ENCODE measurements around the gene RPS27. TPM values are rescaled to one million over a fixed set of nuclear protein-coding genes. Genes with fewer than 3 reads are reported as not detected.

The RPS27 gene
- total and polyA plus RNA-seq, 10 of the 15 experiments (the other 5 are each of a cell fraction or from before 2014, with no cell fraction given), result 2,708 to 14,234 (median 8,874) TPM

DNA sequence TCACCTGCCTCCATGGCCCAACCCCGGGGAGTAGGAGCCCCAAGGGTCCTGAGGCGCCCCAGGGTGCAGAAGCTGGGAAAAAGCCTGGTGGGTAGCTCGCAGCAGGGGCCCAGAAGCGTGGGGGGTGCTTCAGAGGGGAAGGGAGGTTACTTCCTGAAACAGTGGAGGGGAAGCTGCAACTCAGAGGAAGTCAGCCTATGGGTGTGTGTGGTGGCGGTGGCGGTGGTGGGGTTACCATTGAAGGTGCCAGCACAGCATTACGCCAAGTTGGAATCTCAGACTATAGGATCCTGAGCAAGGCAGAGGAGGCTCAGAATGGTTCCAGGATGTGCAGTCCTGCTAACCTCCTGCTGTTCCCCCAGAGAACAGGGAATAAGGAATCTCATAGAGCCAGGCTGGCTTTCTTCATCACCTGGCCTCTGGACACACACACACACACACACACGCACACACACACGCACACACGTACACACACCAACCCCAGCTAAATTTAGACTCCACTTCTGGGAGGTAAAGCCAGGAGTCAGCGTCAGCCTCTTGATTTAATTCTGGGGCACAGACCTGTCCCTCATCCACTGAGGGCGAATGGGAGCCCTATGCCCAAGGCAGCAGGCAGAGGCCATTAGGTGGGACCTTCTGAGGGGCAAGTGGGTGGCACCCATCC, 45.3 kb upstream of the RPS27 start (continued):
- TF ChIP-seq MXI1 (IDR thresholded peaks at IDR 0.05; ENCODE audit: low read depth, low read length), result no peak
- TF ChIP-seq, protein P1, sequence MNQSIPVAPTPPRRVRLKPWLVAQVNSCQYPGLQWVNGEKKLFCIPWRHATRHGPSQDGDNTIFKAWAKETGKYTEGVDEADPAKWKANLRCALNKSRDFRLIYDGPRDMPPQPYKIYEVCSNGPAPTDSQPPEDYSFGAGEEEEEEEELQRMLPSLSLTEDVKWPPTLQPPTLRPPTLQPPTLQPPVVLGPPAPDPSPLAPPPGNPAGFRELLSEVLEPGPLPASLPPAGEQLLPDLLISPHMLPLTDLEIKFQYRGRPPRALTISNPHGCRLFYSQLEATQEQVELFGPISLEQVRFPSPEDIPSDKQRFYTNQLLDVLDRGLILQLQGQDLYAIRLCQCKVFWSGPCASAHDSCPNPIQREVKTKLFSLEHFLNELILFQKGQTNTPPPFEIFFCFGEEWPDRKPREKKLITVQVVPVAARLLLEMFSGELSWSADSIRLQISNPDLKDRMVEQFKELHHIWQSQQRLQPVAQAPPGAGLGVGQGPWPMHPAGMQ (IDR thresholded peaks at IDR 0.05; ENCODE audit: borderline replicate concordance), result no peak

DNA sequence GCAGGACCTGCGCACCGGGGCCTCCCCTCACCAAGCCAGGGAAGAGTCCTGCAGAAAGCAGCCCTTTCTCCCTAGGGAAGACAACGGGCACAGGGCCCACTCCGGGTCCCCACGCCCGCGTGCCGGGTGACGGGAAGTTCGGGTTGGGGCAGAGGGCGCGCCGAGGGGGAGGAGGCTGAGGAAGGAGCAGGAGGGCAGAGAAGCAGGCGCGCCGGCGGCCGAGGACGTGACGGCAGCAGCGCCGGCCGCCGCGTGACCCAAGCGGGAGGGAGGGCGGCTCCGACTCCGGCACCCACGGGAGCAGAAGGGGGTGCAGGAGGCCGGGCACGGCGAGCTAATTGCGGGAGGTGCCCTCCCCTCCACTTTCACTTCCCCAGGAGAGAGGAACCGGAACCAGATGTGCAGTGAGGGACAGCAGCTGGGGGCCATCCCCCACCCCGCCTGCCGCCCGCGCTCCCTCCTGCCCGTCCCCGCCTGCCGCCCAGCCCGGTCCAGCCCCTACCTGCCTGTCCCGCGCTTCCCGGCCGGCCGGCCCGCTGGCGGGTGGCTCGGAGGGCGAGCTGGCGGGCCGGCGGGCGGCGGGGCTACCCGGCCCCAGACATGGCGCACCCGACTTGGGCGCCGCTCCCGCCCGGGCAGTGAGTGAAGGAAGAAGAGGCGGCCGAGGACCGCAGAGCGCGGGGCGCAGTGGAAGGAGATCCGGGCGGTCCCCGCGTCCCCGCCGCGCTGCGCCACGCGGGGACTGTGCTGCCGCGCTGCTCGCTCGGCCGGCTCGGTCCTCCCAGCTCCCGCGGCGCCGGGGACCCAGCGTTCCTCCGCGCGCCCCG, 44.6 kb upstream of the RPS27 start:
- Histone ChIP-seq H3K9me3 (replicated peaks; ENCODE audit: control insufficient read depth, insufficient read depth, low read length) (no peaks in the 10 kb centered on the region), H3K27ac (ENCODE audit: control insufficient read depth, insufficient read depth) (peak overlapping the region; percentile 95), H3K4me3 (peak overlapping the region; percentile 100), H3K36me3 (ENCODE audit: control insufficient read depth in 2 of 2, insufficient read depth in 2 of 2, low read length in 1 of 2) (peaks cover 21 to 26% of the 10 kb centered on the region in 2 experiments; a peak in 3 of 4 replicates), H4K20me1 (ENCODE audit: control insufficient read depth, insufficient read depth) (no peaks in the 10 kb centered on the region), H3K4me1 (ENCODE audit: control insufficient read depth, insufficient read depth, low read length) (peaks cover 21% of the 10 kb centered on the region), H3K9ac (ENCODE audit: control insufficient read depth, insufficient read depth, low read length) (peak overlapping the region; percentile 99), H2AFZ (ENCODE audit: control insufficient read depth, low read depth, low read length) (peak overlapping the region; percentile 62), H3K79me2 (ENCODE audit: control insufficient read depth, insufficient read depth, low read length) (peaks cover 28% of the 10 kb centered on the region), H3K27me3 (replicated peaks in 1 of 2; ENCODE audit: control insufficient read depth in 2 of 2, insufficient read depth in 2 of 2, low read length in 1 of 2) (no peaks in the 10 kb centered on the region), H3K4me2 (ENCODE audit: control insufficient read depth, insufficient read depth) (peak overlapping the region; percentile 100)
- in situ Hi-C loops (cut with MboI) (no loop called here), intact Hi-C loops (cut with micrococcal nuclease; ENCODE audit: unreplicated experiment) (loop anchor here (1.0 to 2.0 kb wide), 3 partner anchors 21 to 149 kb away; partner anchors contain the start of genes CREB3L4 and GATAD2B)
- peak; percentile 86 for DNase-seq (ENCODE audit: low read depth, low spot score)
- CTCF ChIA-PET, result interaction anchor here (0.7 to 4.8 kb wide), 18 partner anchors 10 to 435 kb away, joined by 3 to 54 read pairs (median 7); partner anchors contain the start of genes CREB3L4, CRTC2, GATAD2B and JTB
- POLR2A ChIA-PET, result interaction anchor here (0.6 to 5.3 kb wide), 17 partner anchors 9 to 312 kb away, joined by 3 to 83 read pairs (median 4); partner anchors contain the start of genes CHTOP, CREB3L4, GATAD2B and JTB
- peak; percentile 78 for FAIRE-seq
- RAD21 ChIA-PET (ENCODE audit: unreplicated experiment), result interaction anchor here (0.7 to 4.9 kb wide), 26 partner anchors 11 to 1010 kb away, joined by 3 to 55 read pairs (median 4); partner anchors contain the start of genes CREB3L4, CRTC2, GATAD2B and JTB
- WGBS (ENCODE audit: insufficient coverage, insufficient replicate concordance, low lambda C conversion rate, missing lambda C conversion rate), result 2% methylated on average over 76 of the region's 95 CpGs
- ATAC-seq, result peak; percentile 83
- SMC1A ChIA-PET (ENCODE audit: uncharacterized antibody, unreplicated experiment), result interaction anchor here (0.7 to 4.5 kb wide), 19 partner anchors 10 to 161 kb away, joined by 3 to 59 read pairs (median 5); partner anchors contain the start of genes CREB3L4, GATAD2B, JTB and RAB13
- BruUV-seq (replicated peaks), result no TSS peak
- TF ChIP-seq, protein P2, sequence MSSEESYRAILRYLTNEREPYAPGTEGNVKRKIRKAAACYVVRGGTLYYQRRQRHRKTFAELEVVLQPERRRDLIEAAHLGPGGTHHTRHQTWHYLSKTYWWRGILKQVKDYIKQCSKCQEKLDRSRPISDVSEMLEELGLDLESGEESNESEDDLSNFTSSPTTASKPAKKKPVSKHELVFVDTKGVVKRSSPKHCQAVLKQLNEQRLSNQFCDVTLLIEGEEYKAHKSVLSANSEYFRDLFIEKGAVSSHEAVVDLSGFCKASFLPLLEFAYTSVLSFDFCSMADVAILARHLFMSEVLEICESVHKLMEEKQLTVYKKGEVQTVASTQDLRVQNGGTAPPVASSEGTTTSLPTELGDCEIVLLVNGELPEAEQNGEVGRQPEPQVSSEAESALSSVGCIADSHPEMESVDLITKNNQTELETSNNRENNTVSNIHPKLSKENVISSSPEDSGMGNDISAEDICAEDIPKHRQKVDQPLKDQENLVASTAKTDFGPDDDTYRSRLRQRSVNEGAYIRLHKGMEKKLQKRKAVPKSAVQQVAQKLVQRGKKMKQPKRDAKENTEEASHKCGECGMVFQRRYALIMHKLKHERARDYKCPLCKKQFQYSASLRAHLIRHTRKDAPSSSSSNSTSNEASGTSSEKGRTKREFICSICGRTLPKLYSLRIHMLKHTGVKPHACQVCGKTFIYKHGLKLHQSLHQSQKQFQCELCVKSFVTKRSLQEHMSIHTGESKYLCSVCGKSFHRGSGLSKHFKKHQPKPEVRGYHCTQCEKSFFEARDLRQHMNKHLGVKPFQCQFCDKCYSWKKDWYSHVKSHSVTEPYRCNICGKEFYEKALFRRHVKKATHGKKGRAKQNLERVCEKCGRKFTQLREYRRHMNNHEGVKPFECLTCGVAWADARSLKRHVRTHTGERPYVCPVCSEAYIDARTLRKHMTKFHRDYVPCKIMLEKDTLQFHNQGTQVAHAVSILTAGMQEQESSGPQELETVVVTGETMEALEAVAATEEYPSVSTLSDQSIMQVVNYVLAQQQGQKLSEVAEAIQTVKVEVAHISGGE (CRISPR knock-in tag; IDR thresholded peaks at IDR 0.05), result peak; percentile 26; the same call in 1 of the 2 replicates
- no peak for TF ChIP-seq CHD1 (IDR thresholded peaks at IDR 0.05; ENCODE audit: low read depth, low read length)
- peak; percentile 57; the same call in 1 of the 2 replicates for TF ChIP-seq CHD2 (IDR thresholded peaks at IDR 0.05; ENCODE audit: borderline replicate concordance, low read depth, low read length)
- TF ChIP-seq CREM (IDR thresholded peaks at IDR 0.05; ENCODE audit: low read depth), result no peak; the same call in 1 of the 2 replicates
- peak; percentile 76; the same call in 1 of the 2 replicates for TF ChIP-seq MEF2A (IDR thresholded peaks at IDR 0.05; ENCODE audit: insufficient read depth, low read depth, low read length)
- TF ChIP-seq RAD51 (IDR thresholded peaks at IDR 0.05), result peak; percentile 40; the same call in 1 of the 2 replicates
- TF ChIP-seq FOXK2 (IDR thresholded peaks at IDR 0.05), result no peak
- TF ChIP-seq, protein P3, sequence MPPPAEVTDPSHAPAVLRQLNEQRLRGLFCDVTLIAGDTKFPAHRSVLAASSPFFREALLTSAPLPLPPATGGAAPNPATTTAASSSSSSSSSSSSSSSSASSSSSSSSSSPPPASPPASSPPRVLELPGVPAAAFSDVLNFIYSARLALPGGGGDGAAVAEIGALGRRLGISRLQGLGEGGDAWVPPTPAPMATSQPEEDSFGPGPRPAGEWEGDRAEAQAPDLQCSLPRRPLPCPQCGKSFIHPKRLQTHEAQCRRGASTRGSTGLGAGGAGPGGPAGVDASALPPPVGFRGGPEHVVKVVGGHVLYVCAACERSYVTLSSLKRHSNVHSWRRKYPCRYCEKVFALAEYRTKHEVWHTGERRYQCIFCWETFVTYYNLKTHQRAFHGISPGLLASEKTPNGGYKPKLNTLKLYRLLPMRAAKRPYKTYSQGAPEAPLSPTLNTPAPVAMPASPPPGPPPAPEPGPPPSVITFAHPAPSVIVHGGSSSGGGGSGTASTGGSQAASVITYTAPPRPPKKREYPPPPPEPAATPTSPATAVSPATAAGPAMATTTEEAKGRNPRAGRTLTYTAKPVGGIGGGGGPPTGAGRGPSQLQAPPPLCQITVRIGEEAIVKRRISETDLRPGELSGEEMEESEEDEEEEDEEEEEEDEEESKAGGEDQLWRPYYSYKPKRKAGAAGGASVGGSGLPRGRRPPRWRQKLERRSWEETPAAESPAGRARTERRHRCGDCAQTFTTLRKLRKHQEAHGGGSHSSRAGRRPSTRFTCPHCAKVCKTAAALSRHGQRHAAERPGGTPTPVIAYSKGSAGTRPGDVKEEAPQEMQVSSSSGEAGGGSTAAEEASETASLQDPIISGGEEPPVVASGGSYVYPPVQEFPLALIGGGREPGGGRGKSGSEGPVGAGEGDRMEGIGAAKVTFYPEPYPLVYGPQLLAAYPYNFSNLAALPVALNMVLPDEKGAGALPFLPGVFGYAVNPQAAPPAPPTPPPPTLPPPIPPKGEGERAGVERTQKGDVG (CRISPR knock-in tag; IDR thresholded peaks at IDR 0.05), result no peak
- 0 out of 2 replicates have a peak, but pooled peaks have one; percentile 7 for TF ChIP-seq CBFB (IDR thresholded peaks at IDR 0.05; ENCODE audit: low read depth)
